Small intestine (tissue), 16 donors: ENCODE data around the gene FIZ1. TPM values are rescaled to one million over a fixed set of nuclear protein-coding genes. Genes with fewer than 3 reads are reported as not detected.

Experiments
- DNase-seq, 2 donors: peaks; one replicate each; pipeline versions ENCODE4 v3.0.0 to v3.0.0-alpha.2; 2013
- FAIRE-seq: peaks from 2 replicates; lab custom pipeline; 2012; peaks lifted over from hg19 to GRCh38; lab: Jason Lieb, UNC
- H3K27ac ChIP-seq, 3 donors: one replicate each; pipeline ENCODE4 v1.5.1; 2013; ENCODE audit warnings: low read length in 2 of 3, mild to moderate bottlenecking in 2 of 3, control low read depth in 1 of 3, inconsistent platforms in 1 of 3, low read depth in 1 of 3, moderate library complexity in 1 of 3
- H3K27me3 ChIP-seq, 3 donors: one replicate each; pipeline ENCODE4 v1.6.1; 2013; ENCODE audit warnings: low read length in 3 of 3, inconsistent platforms in 1 of 3; ENCODE audit not compliant: control insufficient read depth in 3 of 3, insufficient read depth in 3 of 3
- H3K36me3 ChIP-seq, 3 donors: one replicate each; pipeline ENCODE4 v1.6.1; 2013; ENCODE audit warnings: low read length in 3 of 3, inconsistent platforms in 1 of 3, low read depth in 1 of 3, mild to moderate bottlenecking in 1 of 3, moderate library complexity in 1 of 3; ENCODE audit not compliant: control insufficient read depth in 3 of 3, insufficient read depth in 2 of 3
- H3K4me1 ChIP-seq, 3 donors: one replicate each; pipeline ENCODE4 v1.6.1; 2013; ENCODE audit warnings: low read length in 2 of 3, inconsistent platforms in 1 of 3, low read depth in 1 of 3, mild to moderate bottlenecking in 1 of 3, moderate library complexity in 1 of 3; ENCODE audit not compliant: control insufficient read depth in 3 of 3, insufficient read depth in 2 of 3
- H3K4me3 ChIP-seq, 3 donors: one replicate each; pipeline ENCODE4 v1.5.1; 2013; ENCODE audit warnings: low read length in 3 of 3, control low read depth in 1 of 3, inconsistent platforms in 1 of 3, low read depth in 1 of 3, mild to moderate bottlenecking in 1 of 3, moderate library complexity in 1 of 3
- H3K9me3 ChIP-seq, 2 donors: one replicate each; pipeline ENCODE4 v1.6.1; 2013; ENCODE audit warnings: low read depth in 1 of 2, low read length in 1 of 2; ENCODE audit not compliant: control insufficient read depth in 2 of 2, insufficient read depth in 1 of 2
- WGBS, 3 donors: extraction: QIAGEN DNeasy Blood & Tissue Kit; methylation state at CpG; one replicate each; pipeline ENCODE4 v1.1.7; 2013; 5-methylcytosine and 5-hydroxymethylcytosine counted together
- long read RNA-seq, 10 donors: transcript quantifications; one replicate each; lab custom pipeline, GENCODE V29; 2026
- polyA plus RNA-seq, 4 donors: library from polyadenylated mRNA; stranded (reverse) in 3 of 4; unstranded in 1 of 4; fragments of 200-250 nt in 3 of 4; fragments of 120-200 nt in 1 of 4; gene quantifications; one replicate each; pipeline versions ENCODE4 v1.2.1 to v1.2.3, GENCODE V29; 2013
- donor health status: healthy with polysubstance abuse.
- donor health status: control.
- donor health status: control.
- donor health status: Bipolar disorder and iron deficiency.
- donor health status: healthy.

The FIZ1 gene, protein sequence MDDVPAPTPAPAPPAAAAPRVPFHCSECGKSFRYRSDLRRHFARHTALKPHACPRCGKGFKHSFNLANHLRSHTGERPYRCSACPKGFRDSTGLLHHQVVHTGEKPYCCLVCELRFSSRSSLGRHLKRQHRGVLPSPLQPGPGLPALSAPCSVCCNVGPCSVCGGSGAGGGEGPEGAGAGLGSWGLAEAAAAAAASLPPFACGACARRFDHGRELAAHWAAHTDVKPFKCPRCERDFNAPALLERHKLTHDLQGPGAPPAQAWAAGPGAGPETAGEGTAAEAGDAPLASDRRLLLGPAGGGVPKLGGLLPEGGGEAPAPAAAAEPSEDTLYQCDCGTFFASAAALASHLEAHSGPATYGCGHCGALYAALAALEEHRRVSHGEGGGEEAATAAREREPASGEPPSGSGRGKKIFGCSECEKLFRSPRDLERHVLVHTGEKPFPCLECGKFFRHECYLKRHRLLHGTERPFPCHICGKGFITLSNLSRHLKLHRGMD
- polyA plus RNA-seq: 10 to 100 TPM in 1 of 4 donors, 1 to 10 TPM in 3; 7.2 to 13.0 (median 7.4) TPM
- long read RNA-seq, donor 1, full-length matches to known transcripts: 7 of 41 reads
- long read RNA-seq, donor 1, partial matches to known transcripts: 0 of 41 reads
- long read RNA-seq, donor 1, other reads (novel, unspliced or antisense): 34 of 41 reads
- long read RNA-seq, donor 2, full-length matches to known transcripts: 1 of 8 reads
- long read RNA-seq, donor 2, partial matches to known transcripts: 7 of 8 reads
- long read RNA-seq, donor 2, other reads (novel, unspliced or antisense): 0 of 8 reads
- long read RNA-seq, donor 3, full-length matches to known transcripts: 3 of 3 reads
- long read RNA-seq, donor 3, partial matches to known transcripts: 0 of 3 reads
- long read RNA-seq, donor 3, other reads (novel, unspliced or antisense): 0 of 3 reads
- long read RNA-seq, donor 4, partial matches to known transcripts: 0 of 1 reads
- long read RNA-seq, donor 4, other reads (novel, unspliced or antisense): 0 of 1 reads
- long read RNA-seq, donor 5, full-length matches to known transcripts: 1 of 35 reads
- long read RNA-seq, donor 5, partial matches to known transcripts: 34 of 35 reads
- long read RNA-seq, donor 5, other reads (novel, unspliced or antisense): 0 of 35 reads
- long read RNA-seq, donor 6: 0 reads
- long read RNA-seq, donor 7, full-length matches to known transcripts: 4 of 17 reads
- long read RNA-seq, donor 7, partial matches to known transcripts: 13 of 17 reads
- long read RNA-seq, donor 7, other reads (novel, unspliced or antisense): 0 of 17 reads
- long read RNA-seq, donor 8: 0 reads
- long read RNA-seq, donor 9, full-length matches to known transcripts: 2 of 2 reads
- long read RNA-seq, donor 9, partial matches to known transcripts: 0 of 2 reads
- long read RNA-seq, donor 9, other reads (novel, unspliced or antisense): 0 of 2 reads
- long read RNA-seq, donor 10, full-length matches to known transcripts: 2 of 29 reads
- long read RNA-seq, donor 10, partial matches to known transcripts: 13 of 29 reads
- long read RNA-seq, donor 10, other reads (novel, unspliced or antisense): 14 of 29 reads

DNA sequence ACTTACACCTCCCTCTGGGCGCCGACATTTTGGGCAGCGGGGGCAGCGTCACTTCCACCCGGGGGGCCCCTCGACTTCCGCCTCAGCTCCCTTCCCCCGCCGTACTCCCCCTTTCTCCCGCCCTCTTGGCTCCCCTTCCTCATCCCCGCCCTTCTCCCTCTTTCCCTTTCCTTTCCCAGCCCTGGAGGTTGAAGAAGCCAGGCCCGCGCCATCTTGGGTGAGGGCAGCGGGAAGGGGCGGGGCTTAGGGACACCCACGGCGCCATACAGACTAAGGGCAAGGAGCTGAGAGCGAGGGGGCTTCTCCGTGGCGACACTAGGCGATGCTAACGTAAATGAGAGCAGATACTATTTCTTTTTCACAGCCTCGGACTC lies at the start of gene FIZ1:
Gene FIZ1, minus strand, starts transcription at position 50 of the 374 bp plus-strand sequence. CDS start 1,652 bp downstream, outside the sequence.
- peak; percentile 99 to 100 for DNase-seq
- Histone ChIP-seq H3K4me3 (peak within 1 kb of the TSS; percentile 70 to 79 (median 72)), H3K4me1 (peaks cover 0 to 5% (median 0%) of the 10 kb centered on the region in 3 donors), H3K27me3 (no peaks in the 10 kb centered on the region), H3K27ac (peak within 1 kb of the TSS; percentile 95 to 99 (median 98)), H3K9me3 (no peaks in the 10 kb centered on the region), H3K36me3 (peaks cover 3 to 46% (median 6%) of the 10 kb centered on the region in 3 donors)
- 0 to 1% (median 0%) methylated on average over 21 to 23 of the region's 23 CpGs for WGBS, 3 donors
- no peak for FAIRE-seq

DNA sequence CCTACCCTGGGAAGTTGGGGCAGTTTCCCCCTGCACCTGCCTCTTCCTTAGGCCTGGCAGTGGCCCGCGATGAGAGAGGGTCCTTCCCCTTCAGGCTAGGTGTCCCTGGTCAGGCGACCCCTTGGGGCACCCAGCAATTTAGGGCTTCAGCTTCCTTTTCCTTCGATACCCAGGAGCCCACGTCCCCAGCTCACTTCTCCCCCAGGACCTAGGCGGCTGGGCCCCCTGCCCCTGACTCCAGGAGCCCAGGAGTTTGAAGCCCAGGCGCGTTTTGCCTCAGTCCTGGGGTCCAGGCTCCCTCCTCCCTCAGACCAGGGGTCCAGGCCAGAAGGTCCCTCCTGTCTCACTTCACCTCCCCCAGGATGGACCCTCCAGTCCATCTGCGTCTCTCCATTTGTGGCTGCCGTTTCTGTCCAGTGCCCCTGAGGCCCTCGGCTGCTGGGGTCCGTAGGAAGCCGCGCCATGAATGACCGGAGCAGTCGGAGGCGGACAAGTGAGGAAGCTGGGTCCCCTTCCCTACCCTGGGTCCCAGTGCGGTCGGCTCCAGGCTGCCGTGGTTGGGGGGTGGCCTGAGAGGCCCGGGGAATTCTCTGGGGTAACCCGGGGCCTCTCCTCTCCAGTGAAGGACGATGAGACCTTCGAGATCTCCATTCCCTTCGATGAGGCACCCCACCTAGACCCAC lies 49.4 kb upstream of the FIZ1 start:
- no peaks in the 10 kb centered on the region for H3K9me3 ChIP-seq
- peak overlapping the region; percentile 50 to 78 (median 57) for H3K4me3 ChIP-seq
- H3K4me1 ChIP-seq: peaks cover 0 to 21% (median 0%) of the 10 kb centered on the region in 3 donors
- no peaks in the 10 kb centered on the region for H3K27me3 ChIP-seq
- peaks cover 0 to 49% (median 2%) of the 10 kb centered on the region in 3 donors for H3K36me3 ChIP-seq
- FAIRE-seq (no peak), DNase-seq (peak in 1 of 2 donors; percentile 48)
- WGBS, 3 donors: 37 to 51% (median 50%) methylated on average over 24 to 25 of the region's 25 CpGs
- no peak overlapping the region for H3K27ac ChIP-seq

DNA sequence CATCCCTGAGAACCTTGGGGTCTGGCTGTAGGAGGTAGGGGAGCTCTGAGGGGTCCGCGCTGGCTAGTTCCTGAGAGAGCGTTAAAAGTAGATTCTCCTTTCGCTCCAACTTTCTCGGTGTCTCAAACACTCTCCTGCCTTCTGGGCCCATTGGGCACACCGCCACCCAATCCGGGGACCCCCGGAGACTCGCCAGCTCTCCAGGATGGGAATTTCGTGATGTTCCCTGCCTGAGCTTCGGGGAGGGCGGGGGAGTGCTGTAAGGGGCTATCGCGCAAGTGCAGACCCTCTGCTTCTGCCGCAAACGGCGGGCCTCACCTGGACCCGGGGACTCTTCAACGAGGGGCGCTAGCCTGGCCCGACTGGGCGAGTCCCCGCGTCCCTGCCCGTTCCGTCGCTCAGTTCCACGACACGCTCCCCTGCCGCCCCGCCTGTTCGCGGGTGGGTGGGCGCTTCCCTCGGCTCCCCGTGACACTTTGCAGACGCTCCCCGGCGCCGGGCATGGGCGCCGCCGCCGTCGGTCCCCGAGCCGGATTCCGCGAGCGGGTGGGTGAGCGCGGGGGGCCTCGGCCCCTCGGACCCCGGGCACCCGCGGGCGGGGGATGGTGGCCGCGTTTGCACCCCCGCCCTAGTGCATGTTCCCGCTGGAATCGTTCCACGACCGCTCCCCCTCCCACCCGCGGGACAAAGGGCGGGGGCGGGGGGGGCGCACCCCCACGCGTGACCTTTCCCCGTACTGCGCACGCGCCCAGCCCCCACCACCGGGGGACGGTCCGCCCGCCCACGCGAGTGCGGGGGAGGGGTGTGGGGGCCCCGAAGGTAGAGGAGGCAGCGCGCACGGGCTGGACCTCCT lies 48.6 kb upstream of the FIZ1 start, which contains the start of gene CCDC106:
Gene CCDC106, plus strand, starts transcription at position 481 of the 853 bp plus-strand sequence. CDS start 835 bp downstream, outside the sequence.
- 2 to 4% (median 2%) methylated on average over 48 to 87 of the region's 87 CpGs for WGBS, 3 donors
- H3K4me1 ChIP-seq: peaks cover 0 to 25% (median 1%) of the 10 kb centered on the region in 3 donors
- H3K36me3 ChIP-seq: peaks cover 0 to 49% (median 2%) of the 10 kb centered on the region in 3 donors
- peak within 1 kb of the TSS; percentile 50 to 78 (median 57) for H3K4me3 ChIP-seq
- DNase-seq (peak in 1 of 2 donors; percentile 90), FAIRE-seq (no peak)
- H3K9me3 ChIP-seq: no peaks in the 10 kb centered on the region
- no peaks in the 10 kb centered on the region for H3K27me3 ChIP-seq
- H3K27ac ChIP-seq: peak within 1 kb of the TSS in 2 of 3 donors; percentile 25 to 47

DNA sequence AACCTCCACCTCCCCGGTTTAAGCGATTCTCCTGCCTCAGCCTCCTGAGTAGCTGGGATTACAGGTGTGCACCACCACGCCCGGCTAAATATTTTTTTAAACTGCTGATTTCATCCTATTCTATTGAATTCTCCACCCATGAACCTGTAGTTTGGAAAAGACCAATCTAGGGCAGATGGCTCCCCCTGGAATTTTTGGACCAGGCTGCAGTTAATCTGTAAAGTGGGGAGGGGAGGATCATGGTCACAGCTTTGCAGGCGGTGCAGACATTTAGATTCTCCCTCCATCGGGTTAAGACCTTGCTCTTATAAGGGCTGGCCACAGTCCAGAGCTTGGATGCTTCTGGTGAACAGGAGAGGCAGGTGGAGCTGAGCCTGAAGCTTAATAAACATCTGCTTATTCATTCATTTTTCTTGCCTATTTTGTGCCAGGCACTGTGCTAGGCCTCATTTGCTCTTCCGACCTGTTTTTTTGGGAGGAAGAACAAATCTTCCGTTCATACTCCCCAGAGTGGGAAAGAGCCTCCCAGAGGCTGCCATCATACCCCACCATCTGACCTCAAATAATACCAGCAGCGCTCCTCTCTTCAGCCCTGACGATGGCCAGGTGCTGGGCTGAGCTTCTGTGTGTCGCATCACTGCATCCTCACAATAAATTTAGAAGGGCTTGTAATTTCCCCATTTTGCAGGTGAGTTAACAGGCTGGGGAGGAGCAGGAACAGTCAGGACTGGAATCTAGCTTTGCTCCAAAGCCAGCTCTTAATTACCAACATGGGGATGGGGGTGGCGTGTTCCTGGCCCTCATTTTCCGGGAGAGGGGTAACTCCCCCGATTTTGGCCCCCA lies 47.8 kb upstream of the FIZ1 start:
- Histone ChIP-seq H3K27ac (peak overlapping the region in 1 of 3 donors; percentile 4), H3K4me1 (peaks cover 0 to 31% (median 7%) of the 10 kb centered on the region in 3 donors), H3K4me3 (peak overlapping the region; percentile 50 to 78 (median 57)), H3K9me3 (no peaks in the 10 kb centered on the region), H3K36me3 (peaks cover 0 to 44% (median 2%) of the 10 kb centered on the region in 3 donors), H3K27me3 (no peaks in the 10 kb centered on the region)
- WGBS, 3 donors: 44 to 51% (median 46%) methylated on average over 14 of the region's 14 CpGs
- no peak for FAIRE-seq
- no peak for DNase-seq

DNA sequence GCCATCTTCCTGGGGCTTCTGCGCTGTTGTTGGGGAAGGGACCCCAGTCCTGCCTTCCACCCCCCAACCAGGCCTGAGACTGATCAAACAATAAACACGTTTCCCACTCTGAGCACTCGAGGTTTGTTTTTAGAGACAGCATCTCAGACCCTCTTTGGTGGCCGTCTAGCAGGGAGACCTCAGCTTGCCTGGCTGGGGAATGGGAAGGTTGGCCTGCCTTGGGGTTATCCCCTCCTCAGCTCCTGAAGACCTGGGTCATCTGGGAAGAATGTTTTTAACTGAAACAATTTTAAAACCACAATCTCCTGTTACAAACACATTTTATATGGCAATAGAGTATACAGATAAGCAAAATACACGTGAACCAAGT lies 46.2 kb upstream of the FIZ1 start:
- FAIRE-seq (no peak), DNase-seq (no peak)
- Histone ChIP-seq H3K36me3 (peaks cover 0 to 31% (median 2%) of the 10 kb centered on the region in 3 donors), H3K9me3 (no peaks in the 10 kb centered on the region), H3K27me3 (no peaks in the 10 kb centered on the region), H3K4me1 (peaks cover 0 to 34% (median 11%) of the 10 kb centered on the region in 3 donors), H3K4me3 (no peak overlapping the region), H3K27ac (no peak overlapping the region)
- WGBS, 3 donors: 62 to 71% (median 66%) methylated on average over 5 of the region's 5 CpGs

DNA sequence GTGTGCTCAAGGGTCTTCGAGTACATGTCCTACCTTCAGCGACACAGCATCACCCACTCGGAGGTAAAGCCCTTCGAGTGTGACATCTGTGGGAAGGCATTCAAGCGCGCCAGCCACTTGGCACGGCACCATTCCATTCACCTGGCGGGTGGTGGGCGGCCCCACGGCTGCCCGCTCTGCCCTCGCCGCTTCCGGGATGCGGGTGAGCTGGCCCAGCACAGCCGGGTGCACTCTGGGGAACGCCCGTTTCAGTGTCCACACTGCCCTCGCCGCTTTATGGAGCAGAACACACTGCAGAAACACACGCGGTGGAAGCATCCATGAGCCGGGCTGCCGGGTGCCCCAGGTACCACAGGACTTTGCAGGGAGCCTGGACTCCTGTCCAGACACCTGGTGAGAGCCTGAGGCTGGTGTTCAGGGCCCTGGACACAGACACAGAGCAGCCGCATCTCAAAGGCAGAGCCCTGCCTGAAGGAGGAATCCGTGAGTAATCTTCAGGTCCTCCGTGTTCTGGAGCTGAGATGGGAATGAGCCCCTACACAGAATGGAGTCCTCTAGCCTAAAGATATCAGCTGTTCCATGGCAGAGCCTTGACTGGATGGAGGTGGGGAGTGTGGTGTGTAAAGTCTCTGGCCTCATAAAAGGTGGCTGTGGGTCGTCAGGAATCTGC lies 45.7 kb upstream of the FIZ1 start:
- Histone ChIP-seq H3K4me1 (peaks cover 0 to 39% (median 12%) of the 10 kb centered on the region in 3 donors), H3K4me3 (peak overlapping the region in 1 of 3 donors; percentile 89), H3K27me3 (no peaks in the 10 kb centered on the region), H3K36me3 (peaks cover 0 to 26% (median 2%) of the 10 kb centered on the region in 3 donors), H3K27ac (no peak overlapping the region), H3K9me3 (no peaks in the 10 kb centered on the region)
- WGBS, 3 donors: 83 to 90% (median 86%) methylated on average over 27 to 28 of the region's 28 CpGs
- DNase-seq (no peak), FAIRE-seq (no peak)
